ENCODE data around the gene FRYL. TPM values are rescaled to one million over a fixed set of nuclear protein-coding genes. Genes with fewer than 3 reads are reported as not detected.

Gene FRYL
- total and polyA plus RNA-seq, 2 donors (not counting 1 experiment from before 2014, with no cell fraction given) = 20.3 to 61.4 TPM

DNA sequence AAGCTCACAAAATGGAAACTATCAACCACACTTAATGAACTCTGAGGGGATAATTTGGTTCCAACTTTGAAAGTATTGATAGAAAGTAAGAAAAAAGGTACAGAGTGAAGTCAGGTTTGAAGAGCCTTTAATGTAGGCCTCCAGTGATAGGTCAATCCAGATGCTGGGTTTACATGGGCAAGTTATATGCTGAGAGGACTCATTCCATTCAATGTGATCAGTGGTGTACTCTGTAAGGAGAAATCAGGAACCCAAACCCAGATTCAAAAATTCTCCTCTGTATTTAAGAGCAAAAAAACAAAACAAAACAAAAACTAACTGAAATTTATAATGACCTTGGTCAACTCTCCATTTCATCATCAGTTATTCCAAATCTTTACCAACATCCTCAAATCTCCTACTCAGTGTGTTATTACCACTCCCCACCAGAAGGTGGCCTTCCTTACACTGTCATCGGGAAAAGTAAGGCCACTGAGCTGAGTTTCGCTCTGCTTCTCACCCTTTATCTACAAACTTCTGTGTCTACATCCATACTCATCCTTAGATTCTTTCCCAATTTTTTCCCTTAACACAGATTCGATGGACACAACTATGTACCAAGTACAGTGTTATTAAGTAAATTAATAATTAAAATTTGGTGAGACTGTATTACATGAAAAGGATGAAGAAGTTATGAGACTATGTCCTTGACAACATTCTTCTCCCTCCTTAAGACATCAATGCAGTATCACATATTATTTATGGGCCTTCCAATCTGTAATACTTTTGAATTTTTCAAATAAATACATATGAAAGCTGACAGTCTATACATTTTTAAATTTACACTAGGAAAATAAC is 201.7 kb downstream of the FRYL start:
- Histone ChIP-seq H3K36me3 (ENCODE audit: control insufficient read depth, insufficient read depth, low read length) (no peaks in the 10 kb centered on the region), H3K4me2 (ENCODE audit: extremely low read depth, insufficient read depth, low read length) (no peak overlapping the region)
- DNase-seq (ENCODE audit: low read depth in 2 of 2) = peak; percentile 60 to 86

GRCh38 chr4:48575964-48576363 is 204.1 kb downstream of the FRYL start:
- no peak overlapping the region for H2AFZ ChIP-seq (ENCODE audit: low read length)
- no peaks in the 10 kb centered on the region for H3K79me2 ChIP-seq (ENCODE audit: control insufficient read depth, insufficient read depth, low read length)
- no peaks in the 10 kb centered on the region for H3K36me3 ChIP-seq (ENCODE audit: control insufficient read depth, insufficient read depth, low read length)
- no peak overlapping the region for H3K27ac ChIP-seq (ENCODE audit: insufficient read depth, low read length)
- no peak overlapping the region for H3K4me2 ChIP-seq (ENCODE audit: extremely low read depth, insufficient read depth, low read length)
- H4K20me1 ChIP-seq (ENCODE audit: control insufficient read depth, extremely low read depth, insufficient read depth, low read length) = no peaks in the 10 kb centered on the region
- no peak overlapping the region for H3K4me3 ChIP-seq (replicated peaks in 1 of 4; ENCODE audit: control extremely low read depth in 1 of 4, insufficient read depth in 1 of 4, low read depth in 3 of 4, low read length in 4 of 4)
- TF ChIP-seq, protein P1, sequence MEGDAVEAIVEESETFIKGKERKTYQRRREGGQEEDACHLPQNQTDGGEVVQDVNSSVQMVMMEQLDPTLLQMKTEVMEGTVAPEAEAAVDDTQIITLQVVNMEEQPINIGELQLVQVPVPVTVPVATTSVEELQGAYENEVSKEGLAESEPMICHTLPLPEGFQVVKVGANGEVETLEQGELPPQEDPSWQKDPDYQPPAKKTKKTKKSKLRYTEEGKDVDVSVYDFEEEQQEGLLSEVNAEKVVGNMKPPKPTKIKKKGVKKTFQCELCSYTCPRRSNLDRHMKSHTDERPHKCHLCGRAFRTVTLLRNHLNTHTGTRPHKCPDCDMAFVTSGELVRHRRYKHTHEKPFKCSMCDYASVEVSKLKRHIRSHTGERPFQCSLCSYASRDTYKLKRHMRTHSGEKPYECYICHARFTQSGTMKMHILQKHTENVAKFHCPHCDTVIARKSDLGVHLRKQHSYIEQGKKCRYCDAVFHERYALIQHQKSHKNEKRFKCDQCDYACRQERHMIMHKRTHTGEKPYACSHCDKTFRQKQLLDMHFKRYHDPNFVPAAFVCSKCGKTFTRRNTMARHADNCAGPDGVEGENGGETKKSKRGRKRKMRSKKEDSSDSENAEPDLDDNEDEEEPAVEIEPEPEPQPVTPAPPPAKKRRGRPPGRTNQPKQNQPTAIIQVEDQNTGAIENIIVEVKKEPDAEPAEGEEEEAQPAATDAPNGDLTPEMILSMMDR (conservative IDR thresholded peaks at IDR 0.05 in 1 of 2, IDR thresholded peaks at IDR 0.05 in 1 of 2; ENCODE audit: low read depth in 1 of 2, low read length in 2 of 2) = no peak
- no peak for TF ChIP-seq EZH2 (IDR thresholded peaks at IDR 0.05; ENCODE audit: low read length, missing control alignments)
- H3K9me3 ChIP-seq (ENCODE audit: control insufficient read depth, insufficient read depth, low read depth, low read length) = no peaks in the 10 kb centered on the region
- no peak overlapping the region for H3K9ac ChIP-seq (ENCODE audit: insufficient read depth, low read length)
- peaks cover 2% of the 10 kb centered on the region for H3K4me1 ChIP-seq (ENCODE audit: control insufficient read depth, extremely low read depth, insufficient read depth, low read length)
- peak; percentile 38 to 70 for DNase-seq (ENCODE audit: low read depth in 2 of 2)
- no peaks in the 10 kb centered on the region for H3K27me3 ChIP-seq (ENCODE audit: control insufficient read depth, insufficient read depth, low read length)

More for the DNA sequence above, 201.7 kb downstream of the FRYL start:
- no peak overlapping the region for H3K9ac ChIP-seq (ENCODE audit: insufficient read depth, low read length)
- no peak overlapping the region for H3K27ac ChIP-seq (ENCODE audit: insufficient read depth, low read length)
- no peaks in the 10 kb centered on the region for H3K79me2 ChIP-seq (ENCODE audit: control insufficient read depth, insufficient read depth, low read length)
- TF ChIP-seq EZH2 (IDR thresholded peaks at IDR 0.05; ENCODE audit: low read length, missing control alignments) = no peak
- TF ChIP-seq, protein P1 (conservative IDR thresholded peaks at IDR 0.05 in 1 of 2, IDR thresholded peaks at IDR 0.05 in 1 of 2; ENCODE audit: low read depth in 1 of 2, low read length in 2 of 2) = peak; percentile 88 to 94
- H3K9me3 ChIP-seq (ENCODE audit: control insufficient read depth, insufficient read depth, low read depth, low read length) = no peaks in the 10 kb centered on the region
- no peak overlapping the region for H2AFZ ChIP-seq (ENCODE audit: low read length)
- no peak overlapping the region for H3K4me3 ChIP-seq (replicated peaks in 1 of 4; ENCODE audit: control extremely low read depth in 1 of 4, insufficient read depth in 1 of 4, low read depth in 3 of 4, low read length in 4 of 4)
- no peaks in the 10 kb centered on the region for H4K20me1 ChIP-seq (ENCODE audit: control insufficient read depth, extremely low read depth, insufficient read depth, low read length)
- H3K27me3 ChIP-seq (ENCODE audit: control insufficient read depth, insufficient read depth, low read length) = no peaks in the 10 kb centered on the region
- no peaks in the 10 kb centered on the region for H3K4me1 ChIP-seq (ENCODE audit: control insufficient read depth, extremely low read depth, insufficient read depth, low read length)

GRCh38 chr4:48571471-48571870 is 208.6 kb downstream of the FRYL start:
- Histone ChIP-seq H3K9ac (ENCODE audit: insufficient read depth, low read length) (no peak overlapping the region), H4K20me1 (ENCODE audit: control insufficient read depth, extremely low read depth, insufficient read depth, low read length) (no peaks in the 10 kb centered on the region), H3K79me2 (ENCODE audit: control insufficient read depth, insufficient read depth, low read length) (no peaks in the 10 kb centered on the region), H2AFZ (ENCODE audit: low read length) (no peak overlapping the region), H3K36me3 (ENCODE audit: control insufficient read depth, insufficient read depth, low read length) (no peaks in the 10 kb centered on the region), H3K4me2 (ENCODE audit: extremely low read depth, insufficient read depth, low read length) (no peak overlapping the region), H3K4me1 (ENCODE audit: control insufficient read depth, extremely low read depth, insufficient read depth, low read length) (peaks cover 2% of the 10 kb centered on the region), H3K4me3 (replicated peaks in 1 of 4; ENCODE audit: control extremely low read depth in 1 of 4, insufficient read depth in 1 of 4, low read depth in 3 of 4, low read length in 4 of 4) (no peak overlapping the region), H3K9me3 (ENCODE audit: control insufficient read depth, insufficient read depth, low read depth, low read length) (no peaks in the 10 kb centered on the region), H3K27ac (ENCODE audit: insufficient read depth, low read length) (no peak overlapping the region), H3K27me3 (ENCODE audit: control insufficient read depth, insufficient read depth, low read length) (no peaks in the 10 kb centered on the region)
- DNase-seq (ENCODE audit: low read depth in 2 of 2) = no peak
- TF ChIP-seq, protein P1 (conservative IDR thresholded peaks at IDR 0.05 in 1 of 2, IDR thresholded peaks at IDR 0.05 in 1 of 2; ENCODE audit: low read depth in 1 of 2, low read length in 2 of 2) = no peak
- no peak for TF ChIP-seq EZH2 (IDR thresholded peaks at IDR 0.05; ENCODE audit: low read length, missing control alignments)

All from fibroblast of lung (primary cell).